ENCODE measurements around the gene NDUFB6.

- no peak for TF ChIP-seq CTCF (IDR thresholded peaks at IDR 0.05)
- no peak for TF ChIP-seq POLR2A (IDR thresholded peaks at IDR 0.05)
Observed at GRCh38 chr9:32565967-32566366, 7.0 kb downstream of the NDUFB6 start.
